Stimulated activated CD8-positive, alpha-beta memory T cell treated with anti-CD3 and anti-CD28 coated beads, Interleukin-7, amount 100 ng/mL, for 24 hours (primary cell): Measurements from ENCODE around the gene CNFN.
A peak's percentile ranks its signal among the peaks of the same experiment; 100 is the strongest.

Experiments
- DNase-seq: peaks from one replicate; pipeline ENCODE4 v3.0.0-alpha.2; 2020; ENCODE audit warnings: low read depth

The CNFN gene

DNA sequence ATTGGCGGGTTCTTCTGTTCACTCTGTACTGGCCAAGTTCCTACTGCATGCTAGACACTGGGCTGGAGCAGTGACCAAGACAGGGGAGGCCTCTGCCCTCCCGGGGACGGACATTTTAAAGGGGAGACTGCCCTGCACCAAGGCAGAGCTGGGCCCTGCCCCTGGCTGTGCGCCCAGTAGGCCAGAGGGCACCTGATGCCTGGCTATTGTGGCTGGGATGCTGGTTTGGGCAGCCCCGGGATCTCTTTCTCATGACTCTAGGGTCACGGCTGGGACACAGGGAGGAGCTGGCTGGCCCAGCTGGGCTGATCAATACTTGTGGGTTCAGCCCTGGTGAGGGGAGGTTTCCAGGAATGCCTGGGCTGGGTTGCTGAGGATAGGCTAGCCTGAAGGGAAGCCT, 19.4 kb upstream of the CNFN start:
- DNase-seq: no peak

DNA sequence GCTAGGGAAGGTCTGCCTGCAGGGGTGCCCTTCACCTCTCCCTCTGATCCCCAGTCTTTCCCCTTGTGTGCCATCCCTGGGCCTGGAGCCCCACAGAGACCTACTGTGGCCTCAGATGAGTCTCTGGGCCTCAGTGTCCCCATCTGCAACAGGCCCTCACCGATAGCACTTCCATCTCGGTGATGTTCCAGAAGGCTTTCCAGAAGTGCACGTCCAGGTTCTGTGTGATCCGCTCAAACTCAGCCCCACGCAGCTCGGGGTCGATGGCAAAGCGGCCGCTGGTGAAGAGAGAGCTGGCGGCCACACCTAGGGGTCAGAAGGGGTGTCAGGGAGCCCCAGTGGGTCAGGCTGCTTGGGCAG, 17.7 kb upstream of the CNFN start:
- DNase-seq: no peak

- no peak for DNase-seq
These were observed 17.2 kb upstream of the CNFN start for GRCh38 chr19:42407085-42407815.

DNA sequence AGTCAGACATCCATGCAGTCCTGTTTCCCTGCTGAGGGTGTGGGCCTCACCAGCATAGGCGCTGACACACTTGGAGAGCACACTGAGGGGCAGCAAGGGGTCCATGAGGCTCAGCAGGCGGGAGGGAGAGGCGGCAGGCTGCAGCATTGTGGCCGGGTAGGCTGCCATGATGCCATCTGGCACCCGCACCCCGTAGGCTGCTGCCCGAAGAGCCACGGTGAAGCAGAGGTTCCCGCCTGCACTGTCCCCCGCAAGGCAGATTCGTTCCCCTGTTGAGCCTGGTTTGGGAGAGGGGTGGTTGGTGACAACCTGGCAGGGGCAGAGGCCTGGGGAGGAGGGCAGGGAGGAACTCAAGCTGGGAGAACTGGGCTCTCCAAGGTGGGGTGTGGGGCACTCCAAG, 16.0 kb upstream of the CNFN start:
- no peak for DNase-seq

- no peak for DNase-seq
These were observed 13.5 kb upstream of the CNFN start for GRCh38 chr19:42403586-42403985.

DNA sequence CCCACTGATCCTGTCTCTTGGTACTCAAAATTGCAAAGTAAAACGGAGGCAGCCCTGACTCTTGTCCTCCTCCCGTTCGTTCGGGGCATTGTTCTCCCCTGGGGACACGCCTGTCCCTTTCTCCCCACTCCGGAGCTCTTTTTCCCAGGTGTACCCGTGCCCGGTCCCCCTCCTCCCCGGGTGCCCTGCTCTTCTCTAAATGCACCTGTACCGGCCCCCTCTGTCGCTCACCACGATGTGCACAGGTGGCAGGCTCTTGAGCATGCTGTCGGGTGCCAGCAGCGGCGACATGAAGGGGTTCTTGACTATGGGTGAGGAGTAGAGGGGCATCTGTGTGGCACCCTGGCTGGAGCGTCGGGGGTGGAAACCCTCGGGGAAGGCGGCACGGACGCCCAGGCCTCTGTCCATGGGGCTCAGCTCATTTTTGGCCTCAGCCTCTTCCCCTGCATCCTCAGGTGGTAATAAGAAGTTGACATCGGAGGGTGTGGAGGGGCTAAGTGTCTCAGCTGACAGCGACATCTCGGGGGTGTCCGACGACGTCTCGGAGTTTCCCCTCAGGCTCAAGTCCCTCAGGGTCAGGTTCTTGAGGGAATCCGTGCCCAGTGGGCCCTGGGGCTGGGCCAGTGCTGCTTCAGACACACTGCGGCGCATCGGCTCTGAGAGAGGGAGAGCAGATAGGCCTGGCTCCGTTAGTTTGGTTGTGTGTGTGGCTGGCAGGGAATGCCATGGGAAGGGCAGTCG, 12.4 kb upstream of the CNFN start:
- no peak for DNase-seq

GRCh38 chr19:42401365-42402303, 11.5 kb upstream of the CNFN start:
- DNase-seq: peak; percentile 60

DNA sequence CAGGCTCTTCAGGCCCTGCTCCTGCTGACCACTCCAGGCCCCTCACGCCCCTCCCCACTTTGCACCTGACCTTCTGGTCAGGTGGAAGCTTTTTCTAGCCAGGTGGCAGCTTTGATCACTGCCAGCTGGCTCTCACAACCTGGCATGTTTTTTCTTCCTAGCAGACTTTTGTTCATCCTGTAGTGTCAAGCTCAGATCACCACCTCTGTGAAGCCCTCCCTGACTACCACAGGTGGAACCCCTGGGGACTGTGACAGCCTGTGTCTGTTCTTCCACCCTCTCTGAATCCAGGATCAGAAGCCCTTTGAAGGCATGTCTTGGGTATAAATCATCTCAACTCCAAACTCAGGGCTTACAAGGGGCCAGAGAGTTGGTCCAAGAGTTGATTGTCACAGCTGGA, 10.3 kb upstream of the CNFN start:
- no peak for DNase-seq

DNA sequence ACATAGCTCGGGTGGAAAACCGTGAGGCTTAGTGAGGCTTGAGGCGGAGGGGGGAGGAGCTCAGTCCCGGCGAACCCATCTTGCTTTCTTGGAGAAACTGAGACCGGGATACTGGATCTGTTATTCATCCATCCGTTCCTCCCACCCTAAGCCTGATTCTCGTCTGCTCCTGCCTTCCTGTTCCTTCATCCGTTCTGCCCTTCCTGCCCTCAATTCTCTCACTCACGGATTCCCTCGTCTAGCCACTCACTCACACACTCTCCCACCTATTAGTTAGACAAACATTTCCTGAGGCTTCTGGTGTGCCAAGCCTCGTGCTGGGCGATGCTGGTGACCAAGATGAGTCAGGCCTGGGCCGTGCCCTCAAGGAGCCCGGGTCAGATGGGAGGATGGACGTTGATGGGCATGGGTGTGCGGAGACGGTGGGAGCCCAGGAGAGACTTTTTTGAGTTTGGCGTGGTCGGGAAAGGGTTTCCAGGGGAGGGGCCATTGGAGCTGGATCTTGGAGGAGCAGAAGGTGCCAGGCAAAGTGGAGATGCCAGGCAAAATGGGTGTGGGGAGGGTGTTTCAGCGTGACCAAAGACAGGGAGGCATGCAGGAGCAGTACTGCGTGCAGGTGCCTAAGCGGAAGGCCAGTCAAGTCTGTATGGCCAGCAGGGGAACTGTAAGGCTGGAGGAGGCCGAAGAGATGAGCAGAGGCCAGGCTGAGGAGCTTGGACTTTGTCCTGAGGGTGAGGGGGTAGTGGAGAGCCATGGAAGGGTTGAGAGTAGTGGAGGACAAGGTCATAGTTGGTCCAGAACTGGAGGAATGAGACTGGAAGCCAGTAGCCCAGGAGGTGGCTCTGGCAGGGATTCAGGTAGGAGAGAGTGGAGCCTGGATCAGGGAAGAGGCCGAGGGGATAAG, 7.4 kb upstream of the CNFN start:
- no peak for DNase-seq

DNA sequence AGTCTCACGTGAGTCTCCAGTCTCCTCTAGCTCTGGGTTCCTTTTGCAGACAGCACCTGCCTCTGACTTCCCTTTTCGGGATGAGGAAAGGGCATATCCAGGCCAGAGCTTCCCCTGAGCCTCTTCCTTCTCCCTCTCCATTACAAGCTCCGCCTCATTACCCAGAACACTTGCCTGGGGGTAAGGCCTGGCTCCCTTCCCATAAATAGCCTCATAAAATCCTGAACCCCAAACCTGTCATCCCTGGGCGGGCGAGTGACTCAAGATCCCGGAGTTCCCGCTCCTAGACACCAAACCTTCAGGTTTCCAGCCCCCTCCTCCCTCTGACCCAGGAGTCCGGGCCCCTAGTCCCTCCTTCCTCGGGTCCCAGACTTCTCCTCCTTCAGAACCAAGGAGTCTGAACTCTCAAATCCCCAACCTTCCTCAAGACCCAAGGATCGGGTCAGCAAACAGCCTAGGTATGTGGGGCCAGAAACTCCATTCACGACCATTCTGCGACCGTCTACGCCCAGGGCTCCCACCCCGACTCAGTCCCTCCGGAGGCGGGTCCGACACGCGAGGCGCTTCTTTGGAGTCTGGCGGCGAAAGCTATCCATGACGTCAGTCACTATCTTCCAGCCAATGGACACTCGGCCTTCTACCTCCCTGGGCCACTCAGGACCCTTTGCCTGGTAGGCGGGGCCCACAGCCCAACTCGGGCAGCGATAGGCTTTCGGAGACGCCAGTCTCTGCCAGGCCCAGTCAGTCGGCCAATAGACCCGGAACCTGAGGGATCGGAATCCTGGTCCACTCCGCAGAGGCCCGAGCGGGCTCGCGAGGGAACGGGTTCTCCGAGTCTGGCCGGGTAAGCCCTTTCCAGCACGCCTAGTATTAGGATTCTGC, 6.5 kb upstream of the CNFN start:
- DNase-seq: peak; percentile 95

- DNase-seq: no peak
These were observed 4.7 kb upstream of the CNFN start for GRCh38 chr19:42394751-42395150.

DNA sequence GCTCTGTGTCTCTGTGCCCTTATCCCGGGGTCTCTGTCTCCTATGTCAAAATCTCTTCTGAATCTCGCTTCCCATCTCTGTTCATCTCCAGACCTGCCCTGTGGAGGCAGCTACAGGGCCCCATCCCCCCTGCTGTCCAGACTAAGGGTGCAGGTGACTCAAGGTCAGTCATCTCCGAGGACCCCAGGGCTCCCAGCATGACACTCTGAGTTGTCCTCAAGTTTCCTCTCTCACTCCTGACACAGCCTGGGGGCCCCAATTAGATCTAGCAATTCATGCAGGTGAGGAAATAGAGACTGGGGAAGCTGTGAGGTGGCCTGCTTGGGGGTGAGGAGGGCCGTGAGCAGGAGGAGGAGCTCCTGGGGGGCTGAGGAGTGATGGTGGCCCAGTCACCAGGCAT, 2.1 kb upstream of the CNFN start:
- DNase-seq: no peak

GRCh38 chr19:42388851-42389489, 1.1 kb downstream of the CNFN start:
- DNase-seq: no peak

GRCh38 chr19:42386974-42387707, 3.0 kb downstream of the CNFN start:
- DNase-seq: peak; percentile 40

DNA sequence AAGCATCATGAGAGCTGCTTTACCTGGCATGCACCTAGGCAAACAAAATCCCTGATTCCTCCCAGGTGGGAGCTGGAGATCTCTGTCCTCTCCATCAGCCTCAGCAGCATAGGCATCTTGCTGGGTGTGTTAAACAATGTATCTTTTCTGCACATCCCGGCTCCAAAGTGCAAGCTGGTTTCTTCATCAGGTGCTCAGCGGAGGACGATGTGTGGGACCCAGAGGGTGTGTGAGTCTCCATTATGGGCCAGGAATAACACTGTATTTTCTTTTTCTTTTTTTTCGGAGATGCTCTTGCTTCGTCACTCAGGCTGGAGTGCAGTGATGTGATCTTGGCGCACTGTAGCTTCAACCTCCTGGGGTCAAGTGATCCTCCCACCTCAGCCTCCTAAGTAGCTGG, 9.9 kb downstream of the CNFN start:
- no peak for DNase-seq

DNA sequence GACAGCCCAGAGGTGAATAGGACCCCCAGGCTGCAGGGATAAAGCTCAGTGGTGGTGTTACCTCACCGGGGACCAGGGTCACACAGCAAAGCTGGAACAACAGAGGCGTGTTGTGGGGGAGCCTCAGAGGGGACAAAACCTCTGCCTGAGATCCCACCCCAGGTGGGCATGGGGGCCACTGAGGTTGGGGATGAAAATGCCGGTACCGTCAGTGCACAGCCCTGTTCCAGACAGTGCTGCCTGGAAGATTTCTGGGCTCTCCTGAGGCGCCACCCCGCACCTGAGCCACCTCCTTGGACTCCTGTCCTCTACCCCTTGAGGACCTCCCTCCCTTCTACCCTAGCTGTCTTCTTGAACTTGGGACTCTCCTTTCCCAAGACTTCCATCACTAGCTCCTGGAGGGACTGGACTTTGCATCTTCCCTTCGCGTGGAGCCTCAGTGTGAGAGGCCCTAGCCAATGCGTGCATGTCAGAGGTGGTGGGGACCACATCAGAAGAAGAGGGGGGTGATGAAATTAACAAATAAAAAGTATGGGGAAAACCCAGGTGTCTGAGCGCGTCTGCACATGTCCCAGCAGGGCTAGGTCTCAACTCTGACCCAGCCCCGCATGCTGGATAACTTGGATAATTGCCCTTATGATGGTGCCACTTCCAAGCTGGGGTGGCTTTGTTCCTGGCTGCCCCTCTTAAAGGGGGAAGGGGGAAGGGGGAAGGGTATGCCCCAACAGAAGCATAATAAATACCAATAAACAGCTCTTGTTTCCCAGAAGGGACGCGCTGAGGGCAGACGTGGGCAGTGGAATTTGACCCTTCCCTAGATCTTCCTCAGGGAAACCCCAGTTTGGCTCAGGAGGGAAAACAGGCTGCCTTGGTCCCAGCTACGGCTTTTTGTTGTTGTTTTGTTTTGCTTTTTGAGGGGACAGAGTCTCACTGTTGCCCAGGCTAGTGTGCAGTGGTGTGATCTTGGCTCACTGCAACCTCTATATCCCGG, 11.6 kb downstream of the CNFN start:
- DNase-seq: no peak

DNA sequence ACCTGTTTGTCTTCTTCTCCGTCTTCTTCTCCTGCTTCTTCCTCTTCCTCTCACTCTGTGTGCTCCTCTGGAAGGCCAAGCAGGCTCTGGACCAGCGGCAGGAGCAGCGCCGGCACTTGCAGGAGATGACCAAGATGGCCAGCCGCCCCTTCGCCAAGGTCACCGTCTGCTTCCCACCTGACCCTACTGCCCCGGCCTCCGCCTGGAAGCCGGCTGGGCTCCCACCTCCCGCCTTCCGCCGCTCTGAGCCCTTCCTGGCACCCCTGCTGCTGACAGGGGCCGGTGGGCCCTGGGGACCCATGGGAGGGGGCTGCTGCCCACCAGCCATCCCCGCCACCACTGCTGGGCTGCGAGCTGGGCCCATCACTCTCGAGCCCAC, 13.9 kb downstream of the CNFN start:
- DNase-seq: no peak
